K562 (cell line): Measurements from ENCODE around the gene CPZ. TPM values are rescaled to one million over a fixed set of nuclear protein-coding genes. Genes with fewer than 3 reads are reported as not detected.

Experiments
- ATAC-seq: fragments of 200-7000 bp; cut with Tn5 transposase; 3 replicates; pipeline ENCODE4 v1.9.1; 2020; ENCODE audit warnings: moderate library complexity
- BruUV-seq: library from RNA; stranded (reverse); fragments of 400-500 nt; replicated peaks from 2 replicates; lab custom pipeline; 2021; lab: Mats Ljungman, UMichigan
- CTCF ChIA-PET: fragments of 300-600 bp; formaldehyde crosslinking; extraction: SDS; loops from one replicate; lab custom pipeline; 2021; ENCODE audit warnings: low intra/inter-chr PET ratio; lab: Yijun Ruan, JAX
- POLR2A ChIA-PET: fragments of 300-600, 350-650 bp; sonication (Branson Sonifier 250); formaldehyde crosslinking; extraction: SDS; loops from one replicate; lab custom pipeline; 2021; ENCODE audit warnings: antibody characterized with exemption, inconsistent platforms; lab: Yijun Ruan, JAX
- DNase-seq, 4 experiments: peaks; one replicate each; pipeline versions ENCODE4 v3.0.0 to v3.0.0-alpha.2; 2011 to 2018; ENCODE audit warnings: low spot score in 3 of 4, mixed read lengths in 3 of 4; ENCODE audit errors: extremely low read depth in 1 of 4
- FAIRE-seq: peaks from 2 replicates; lab custom pipeline; 2011; peaks lifted over from hg19 to GRCh38; lab: Jason Lieb, UNC
- H2AFZ ChIP-seq: 2 replicates; pipeline ENCODE4 v1.6.0; 2011; ENCODE audit warnings: low read depth, low read length, control low read depth, inconsistent platforms
- H3K27ac ChIP-seq: fragments of 200-600 bp; 3 replicates; pipeline ENCODE4 v1.8.0; 2011; ENCODE audit warnings: low read depth, mild to moderate bottlenecking, control low read depth, inconsistent platforms, low read length, moderate library complexity, mixed read lengths; ENCODE audit errors: extremely low read depth
- H3K27me3 ChIP-seq, 2 experiments: fragments of 300-600 bp in 1 of 2; 2 replicates in 1 of 2; 3 replicates in 1 of 2; pipeline versions ENCODE4 v1.6.0 to v1.8.0; 2011; ENCODE audit warnings: inconsistent platforms in 2 of 2, low read length in 2 of 2, mild to moderate bottlenecking in 1 of 2, mixed read lengths in 1 of 2, moderate library complexity in 1 of 2; ENCODE audit not compliant: control insufficient read depth in 2 of 2, insufficient read depth in 2 of 2
- H3K36me3 ChIP-seq: fragments of 300-600 bp; 3 replicates; pipeline ENCODE4 v1.8.0; 2011; ENCODE audit warnings: mild to moderate bottlenecking, low read length, inconsistent platforms; ENCODE audit not compliant: control insufficient read depth, insufficient read depth
- H3K4me1 ChIP-seq, 2 experiments: fragments of 200-600 bp in 1 of 2; replicated peaks in 1 of 2; 2 replicates in 1 of 2; 3 replicates in 1 of 2; pipeline versions ENCODE4 v1.5.1 to v1.8.0; 2011; ENCODE audit warnings: inconsistent platforms in 2 of 2, low read length in 2 of 2, mild to moderate bottlenecking in 1 of 2, mixed read lengths in 1 of 2, moderate library complexity in 1 of 2; ENCODE audit not compliant: control insufficient read depth in 2 of 2, insufficient read depth in 2 of 2
- H3K4me2 ChIP-seq: 2 replicates; pipeline ENCODE4 v1.6.1; 2011; ENCODE audit warnings: low read length, control low read depth, inconsistent platforms, mixed read lengths; ENCODE audit not compliant: insufficient read depth
- H3K4me3 ChIP-seq: fragments of 200-600 bp; sonication (generic), shearing (Covaris generic); 2 replicates; pipeline ENCODE4 v1.5.1; 2016; ENCODE audit warnings: control low read depth, inconsistent platforms
- H3K79me2 ChIP-seq: fragments of 200-600 bp; 3 replicates; pipeline ENCODE4 v1.8.0; 2011; ENCODE audit warnings: low read length, inconsistent platforms; ENCODE audit not compliant: control insufficient read depth, insufficient read depth
- H3K9ac ChIP-seq, 2 experiments: 2 replicates each; pipeline versions ENCODE4 v1.6.0 to v1.6.1; 2011; ENCODE audit warnings: low read depth in 2 of 2, low read length in 2 of 2, control low read depth in 1 of 2, inconsistent platforms in 1 of 2, mild to moderate bottlenecking in 1 of 2, mixed read lengths in 1 of 2; ENCODE audit not compliant: insufficient read depth in 1 of 2
- H3K9me1 ChIP-seq: one replicate; pipeline ENCODE4 v1.6.0; 2011; ENCODE audit warnings: inconsistent platforms, mild to moderate bottlenecking, low read length, moderate library complexity; ENCODE audit not compliant: control insufficient read depth, insufficient read depth
- H3K9me3 ChIP-seq: replicated peaks from 2 replicates; pipeline ENCODE4 v1.5.1; 2011; ENCODE audit warnings: low read depth, low read length, inconsistent platforms; ENCODE audit not compliant: control insufficient read depth, insufficient read depth
- H4K20me1 ChIP-seq: replicated peaks from 2 replicates; pipeline ENCODE4 v1.6.1; 2011; ENCODE audit warnings: low read length, inconsistent platforms, mixed read lengths; ENCODE audit not compliant: control insufficient read depth, insufficient read depth
- ATF4 ChIP-seq: fragments of 450-650 bp; formaldehyde crosslinking; IDR thresholded peaks from 2 replicates; pipeline ENCODE4 v1.4.0; 2022; ENCODE audit warnings: mild to moderate bottlenecking, moderate library complexity
- CBX5 ChIP-seq: IDR thresholded peaks from 2 replicates; pipeline ENCODE4 v1.6.1; 2014; ENCODE audit warnings: low read depth, borderline replicate concordance
- CHD4 ChIP-seq: fragments of 200-600 bp; sonication (generic); IDR thresholded peaks from 3 replicates; pipeline ENCODE4 v1.6.1; 2012; ENCODE audit warnings: low read depth, mild to moderate bottlenecking, mixed read lengths, low read length, inconsistent platforms; ENCODE audit not compliant: insufficient read depth, insufficient replicate concordance, poor library complexity, severe bottlenecking
- DMBX1 ChIP-seq: fragments of 250-450 bp; sonication (Bioruptor Pico); IDR thresholded peaks from 2 replicates; pipeline ENCODE4 v1.8.0; 2022; ENCODE audit warnings: inconsistent platforms, mild to moderate bottlenecking, moderate library complexity, borderline replicate concordance
- ESRRA ChIP-seq: fragments of 450-650 bp; IDR thresholded peaks from 2 replicates; pipeline ENCODE4 v1.6.1; 2014; ENCODE audit warnings: low read depth, mild to moderate bottlenecking, moderate library complexity, borderline replicate concordance
- HLTF ChIP-seq: fragments of 450-650 bp; IDR thresholded peaks from 2 replicates; pipeline ENCODE4 v1.6.1; 2016
- JUND ChIP-seq, 2 experiments: IDR thresholded peaks; 2 replicates in 1 of 2; 3 replicates in 1 of 2; pipeline ENCODE4 v1.6.1; 2011; ENCODE audit warnings: borderline replicate concordance in 2 of 2, low read depth in 2 of 2, low read length in 2 of 2, improper control_type of control experiment in 1 of 2, missing biosample characterization in 1 of 2, missing genetic modification characterization in 1 of 2, missing genetic modification reagents in 1 of 2
- NONO ChIP-seq, 2 experiments: fragments of 200-400 bp in 1 of 2; fragments of 450-650 bp in 1 of 2; formaldehyde crosslinking in 1 of 2; IDR thresholded peaks; 2 replicates each; pipeline ENCODE4 v1.6.1; 2017; ENCODE audit warnings: low read depth in 2 of 2, mild to moderate bottlenecking in 2 of 2, moderate library complexity in 2 of 2, low read length in 1 of 2
- NR3C1 ChIP-seq: sonication (generic); formaldehyde crosslinking; IDR thresholded peaks from 2 replicates; pipeline ENCODE4 v1.8.1; 2022; ENCODE audit warnings: missing genetic modification reagents
- NRF1 ChIP-seq, 2 experiments: fragments of 450-650 bp; IDR thresholded peaks in 1 of 2; conservative IDR thresholded peaks in 1 of 2; 2 replicates each; pipeline ENCODE4 v1.6.1; 2014; ENCODE audit warnings: mild to moderate bottlenecking in 2 of 2
- POLR2AphosphoS2 ChIP-seq: IDR thresholded peaks from 2 replicates; pipeline ENCODE4 v1.6.1; 2012; ENCODE audit warnings: low read length, improper control_type of control experiment
- SMARCB1 ChIP-seq: IDR thresholded peaks from 2 replicates; pipeline ENCODE4 v1.6.1; 2011; ENCODE audit warnings: improper control_type of control experiment, low read depth; ENCODE audit not compliant: insufficient read length
- ZNF551 ChIP-seq: fragments of 250-450 bp; sonication (Bioruptor Pico); IDR thresholded peaks from 2 replicates; pipeline ENCODE4 v1.5.0; 2021; ENCODE audit warnings: mild to moderate bottlenecking, moderate library complexity
- WGBS: fragments of 100-300 bp; shearing (Covaris generic); methylation state at CpG from one replicate; pipeline ENCODE4 v1.1.6; 2016; ENCODE audit warnings: low coverage, mixed read lengths; ENCODE audit not compliant: insufficient coverage; ENCODE audit errors: missing lambda C conversion rate; 5-methylcytosine and 5-hydroxymethylcytosine counted together
- in situ Hi-C: fragments of 300-500 bp; cut with MboI; formaldehyde crosslinking; loops from 4 replicates; pipeline ENCODE4 v1.15.0; 2018; ENCODE audit warnings: inconsistent platforms, mixed read lengths
- intact Hi-C: fragments of 100-400 bp; cut with micrococcal nuclease; formaldehyde crosslinking; loops from 2 replicates; pipeline ENCODE4 v1.14.2; 2022
- polyA plus RNA-seq, 8 experiments: library from polyadenylated mRNA; depleted of rRNA in 4 of 8; stranded (reverse) in 5 of 8; unstranded in 3 of 8; fragments of >200 nt; fragmentation: Nextera tagmentation in 2 of 8; fragmentation: Illumina TruSeq in 1 of 8; extraction: Ambion mirVana in 2 of 8; extraction: Trizol in 1 of 8; gene quantifications; 2 replicates each; pipeline versions ENCODE4 v1.2.1 to v1.2.3, GENCODE V29; 2011 to 2014; ENCODE audit warnings: inconsistent platforms in 1 of 8, missing spikeins in 1 of 8
- total RNA-seq, 7 experiments: library from RNA; depleted of rRNA in 6 of 7; stranded (reverse); fragments of >200 nt in 6 of 7; fragmentation: Illumina TruSeq in 2 of 7; extraction: Trizol in 2 of 7; gene quantifications; 2 replicates each; pipeline versions ENCODE4 v1.2.1 to v1.2.3, GENCODE V29; 2011 to 2021; ENCODE audit warnings: low replicate concordance in 1 of 7

The CPZ gene
- total and polyA plus RNA-seq, 9 of the 15 experiments (the other 6 are each of a cell fraction or from before 2014, with no cell fraction given) = 0.06 to 2.2 (median 1.2) TPM; not detected in 1

- no peak for TF ChIP-seq CBX5
- TF ChIP-seq ATF4 (CRISPR knock-in tag) = no peak
- no peak for TF ChIP-seq ZNF551 (CRISPR knock-in tag)
- TF ChIP-seq NONO (IDR thresholded peaks at IDR 0.05; ENCODE audit: low read depth in 2 of 2, low read length in 1 of 2) = no peak
- TF ChIP-seq SMARCB1 = no peak
- no peak for TF ChIP-seq JUND (IDR thresholded peaks at IDR 0.05; ENCODE audit: borderline replicate concordance, low read depth, low read length)
- TF ChIP-seq JUND (tag; IDR thresholded peaks at IDR 0.05; ENCODE audit: borderline replicate concordance, low read depth, low read length) = no peak
- no peak for TF ChIP-seq HLTF
- no peak for TF ChIP-seq NRF1 (conservative IDR thresholded peaks at IDR 0.05 in 1 of 2, IDR thresholded peaks at IDR 0.05 in 1 of 2)
- TF ChIP-seq ESRRA = no peak
- no peak for TF ChIP-seq POLR2AphosphoS2
- no peak for TF ChIP-seq NR3C1 (CRISPR knock-in tag)
- no peak for TF ChIP-seq DMBX1
- TF ChIP-seq CHD4 = no peak
- Histone ChIP-seq H3K27ac (no peak overlapping the region), H3K27me3 (no peaks in the 10 kb centered on the region), H3K79me2 (no peaks in the 10 kb centered on the region), H4K20me1 (no peaks in the 10 kb centered on the region), H3K4me3 (no peak overlapping the region), H3K9ac (no peak overlapping the region), H3K4me2 (no peak overlapping the region), H3K4me1 (peaks cover 0 to 18% of the 10 kb centered on the region in 2 experiments; a peak in 2 of 5 replicates), H3K9me1 (no peaks in the 10 kb centered on the region), H3K36me3 (no peaks in the 10 kb centered on the region), H3K9me3 (no peaks in the 10 kb centered on the region), H2AFZ (no peak overlapping the region)
- ChIA-PET POLR2A (interaction anchor here (0.7 to 1.1 kb wide), 2 partner anchors 34 to 104 kb away, joined by 3 read pairs; no protein-coding TSS in a partner anchor), CTCF (no interaction called here)
- FAIRE-seq (no peak), ATAC-seq (no peak), DNase-seq (no peak)
- no TSS peak for BruUV-seq
- intact Hi-C loops (loop anchor here (10.0 kb wide), 1 partner anchor 308 kb away; no protein-coding TSS in a partner anchor), in situ Hi-C loops (no loop called here)
- 36% methylated on average over 9 of the region's 10 CpGs for WGBS
Measured at GRCh38 chr4:8606966-8607365, 14.4 kb downstream of the CPZ start.
